Stimulated activated CD8-positive, alpha-beta memory T cell treated with anti-CD3 and anti-CD28 coated beads, Interleukin-12 subunit alpha, Interleukin-12 subunit beta, amount 100 ng/mL, for 4 hours (primary cell): ENCODE results near the gene AKT1S1.
"Not testable (repeated sequence)": the region's sequence is repeated elsewhere in the genome, so short reads cannot be mapped to it uniquely, and the experiment has no call there.

ENCODE experiments used
- DNase-seq: peaks from one replicate; pipeline ENCODE4 v3.0.0-alpha.2; 2020; ENCODE audit warnings: low read depth

AKT1S1 gene

DNA sequence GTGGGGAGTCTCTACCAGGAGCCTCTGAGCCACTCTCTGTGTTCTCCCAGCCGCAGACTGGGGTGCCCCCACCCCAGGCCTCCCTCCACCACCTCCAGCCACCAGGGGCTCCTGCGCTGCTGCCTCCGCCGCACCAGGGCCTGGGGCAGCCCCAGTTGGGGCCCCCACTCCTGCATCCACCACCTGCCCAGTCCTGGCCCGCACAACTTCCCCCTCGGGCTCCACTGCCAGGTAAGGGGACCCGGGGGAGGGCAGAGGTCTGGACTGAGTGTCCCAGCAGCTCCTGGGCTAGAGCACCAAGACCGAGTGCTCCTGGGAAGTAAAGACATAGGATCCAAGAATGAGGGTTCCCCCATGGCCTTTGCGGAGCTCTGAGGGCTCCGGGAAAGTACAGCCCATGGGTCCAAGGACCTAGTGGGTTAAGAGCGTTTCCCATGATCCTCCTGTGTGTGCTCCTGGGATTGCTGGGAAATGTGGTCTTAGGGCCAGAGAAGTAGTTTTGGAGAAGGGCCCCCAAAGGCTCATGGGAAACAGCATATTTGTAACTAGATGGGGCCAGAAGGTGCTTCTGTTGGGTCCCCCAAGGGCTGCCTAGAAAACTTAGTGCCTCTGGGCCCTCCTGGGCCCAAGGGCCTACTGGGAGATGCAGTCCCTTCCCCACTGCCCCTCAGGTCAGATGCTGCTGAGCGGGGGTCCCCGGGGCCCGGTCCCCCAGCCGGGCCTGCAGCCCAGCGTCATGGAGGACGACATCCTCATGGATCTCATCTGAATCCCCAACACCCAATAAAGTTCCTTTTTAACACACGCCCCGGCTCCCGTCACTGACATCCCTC, 40.8 kb downstream of the AKT1S1 start:
- no peak for DNase-seq

DNA sequence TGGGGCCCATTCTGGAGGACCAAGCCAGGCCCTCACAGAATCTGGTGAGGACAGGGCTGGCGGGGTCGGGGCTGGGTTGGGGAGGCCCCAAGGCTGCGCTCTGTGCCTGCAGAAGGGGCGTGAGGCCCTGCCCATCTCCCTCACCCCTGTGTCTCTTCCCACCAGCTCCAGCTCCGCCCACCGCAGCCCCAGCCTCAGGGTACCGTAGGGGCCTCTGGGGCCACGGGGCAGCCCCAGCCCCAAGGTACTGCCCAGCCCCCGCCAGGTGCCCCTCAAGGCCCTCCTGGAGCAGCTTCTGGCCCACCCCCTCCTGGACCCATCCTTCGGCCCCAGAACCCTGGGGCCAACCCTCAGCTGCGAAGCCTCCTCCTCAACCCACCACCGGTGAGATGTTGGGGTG, 41.6 kb downstream of the AKT1S1 start:
- DNase-seq = no peak

GRCh38 chr19:49833599-49833998, 43.6 kb downstream of the AKT1S1 start:
- no peak for DNase-seq

DNA sequence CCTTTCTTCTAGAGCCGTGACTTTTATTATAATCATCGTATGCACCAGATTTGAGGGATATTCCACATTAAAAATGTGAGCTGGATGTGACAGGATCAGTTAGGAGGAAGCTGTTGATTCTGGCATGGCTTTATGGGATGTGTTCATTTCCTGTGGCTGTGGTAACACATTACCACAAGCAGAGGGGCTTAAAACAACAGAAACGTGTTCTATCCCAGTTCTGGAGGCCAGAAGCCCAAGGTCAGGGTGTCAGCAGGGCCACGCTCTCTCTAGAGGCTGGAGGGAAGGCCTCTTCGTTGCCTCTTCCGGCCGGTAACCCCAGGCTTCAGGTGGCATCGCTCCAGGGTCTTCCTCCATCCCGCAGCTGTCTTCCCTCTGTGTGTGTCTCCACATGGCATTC, 44.6 kb downstream of the AKT1S1 start:
- no peak for DNase-seq

GRCh38 chr19:49831592-49831991, 45.6 kb downstream of the AKT1S1 start:
- no peak for DNase-seq

DNA sequence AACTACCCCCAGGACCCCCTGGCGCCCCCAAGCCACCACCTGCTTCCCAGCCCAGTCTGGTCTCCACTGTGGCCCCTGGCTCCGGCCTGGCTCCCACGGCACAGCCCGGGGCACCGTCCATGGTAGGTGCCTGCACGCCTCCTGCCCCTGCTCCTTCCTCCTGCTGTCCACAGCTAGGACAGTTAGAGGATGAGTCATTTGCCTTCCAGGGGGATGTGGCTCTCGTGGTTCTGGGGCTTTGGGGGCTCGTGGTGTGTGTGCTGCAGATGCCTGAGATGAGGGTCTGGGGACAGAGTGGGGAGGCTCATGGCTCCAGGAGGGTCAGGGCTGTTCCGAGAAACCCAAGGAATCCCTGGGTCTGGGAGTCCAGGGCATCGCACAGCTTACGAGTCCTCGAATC, 46.4 kb downstream of the AKT1S1 start:
- no peak for DNase-seq

DNA sequence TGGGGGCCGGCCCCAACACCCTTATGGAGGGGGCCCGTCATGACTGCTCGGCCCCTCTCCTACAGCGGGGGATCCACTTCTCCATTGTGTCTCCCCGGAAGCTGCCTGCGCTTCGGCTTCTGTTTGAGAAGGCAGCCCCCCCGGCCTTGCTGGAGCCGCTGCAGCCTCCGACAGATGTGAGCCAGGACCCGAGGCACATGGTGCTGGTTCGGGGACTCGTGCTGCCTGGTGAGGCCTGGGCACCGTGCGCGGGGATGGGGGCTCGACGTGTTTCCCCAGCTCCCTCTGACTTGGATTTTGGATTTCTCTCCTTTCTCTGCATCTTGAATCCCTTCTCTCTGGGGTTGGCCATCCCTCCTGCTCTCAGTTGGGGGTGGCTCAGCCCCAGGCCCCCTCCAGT, 47.4 kb downstream of the AKT1S1 start:
- no peak for DNase-seq

GRCh38 chr19:49829200-49829599, 48.0 kb downstream of the AKT1S1 start:
- no peak for DNase-seq

DNA sequence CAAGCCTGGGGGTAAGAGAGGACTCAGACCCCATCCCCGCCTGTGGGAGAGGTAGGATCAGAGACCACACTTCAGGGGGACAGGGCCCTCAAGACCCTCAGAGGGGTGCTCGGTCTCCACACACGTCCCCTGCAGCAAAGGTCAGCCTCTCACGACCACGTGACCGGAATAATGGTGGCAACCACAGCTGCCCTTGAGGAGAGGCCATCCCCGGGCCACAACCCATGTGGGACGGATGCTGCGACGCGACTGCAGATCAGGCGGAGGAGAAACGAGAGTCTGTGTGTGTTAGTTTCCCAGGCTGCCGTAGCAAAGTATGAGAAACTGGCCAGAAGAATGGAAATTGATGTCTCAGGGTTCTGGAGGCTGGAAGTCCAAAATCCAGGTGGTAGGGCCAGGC, 50.1 kb downstream of the AKT1S1 start:
- DNase-seq = no peak

GRCh38 chr19:49824662-49825061, 52.5 kb downstream of the AKT1S1 start:
- DNase-seq = no peak

GRCh38 chr19:49823472-49823871, 53.7 kb downstream of the AKT1S1 start:
- DNase-seq = no peak

DNA sequence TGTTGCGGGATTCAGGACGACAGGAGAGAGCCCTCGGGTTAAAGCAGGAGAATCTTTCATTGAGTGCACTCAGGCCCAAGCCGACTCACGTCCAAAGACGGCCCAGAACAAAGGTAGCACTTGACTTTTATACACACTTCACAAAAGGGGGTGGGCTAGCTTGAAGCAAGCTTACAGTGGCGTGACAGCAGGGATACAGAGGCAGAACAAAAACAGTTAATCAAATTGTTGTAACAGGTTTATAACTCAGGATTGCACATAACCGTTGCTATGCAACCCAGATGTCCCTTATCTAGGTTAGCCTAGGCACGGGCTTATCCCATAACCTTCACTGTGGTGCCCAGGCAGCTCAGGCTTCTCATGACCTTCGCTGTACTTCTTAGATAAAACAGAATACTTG, 57.0 kb downstream of the AKT1S1 start:
- no peak for DNase-seq

DNA sequence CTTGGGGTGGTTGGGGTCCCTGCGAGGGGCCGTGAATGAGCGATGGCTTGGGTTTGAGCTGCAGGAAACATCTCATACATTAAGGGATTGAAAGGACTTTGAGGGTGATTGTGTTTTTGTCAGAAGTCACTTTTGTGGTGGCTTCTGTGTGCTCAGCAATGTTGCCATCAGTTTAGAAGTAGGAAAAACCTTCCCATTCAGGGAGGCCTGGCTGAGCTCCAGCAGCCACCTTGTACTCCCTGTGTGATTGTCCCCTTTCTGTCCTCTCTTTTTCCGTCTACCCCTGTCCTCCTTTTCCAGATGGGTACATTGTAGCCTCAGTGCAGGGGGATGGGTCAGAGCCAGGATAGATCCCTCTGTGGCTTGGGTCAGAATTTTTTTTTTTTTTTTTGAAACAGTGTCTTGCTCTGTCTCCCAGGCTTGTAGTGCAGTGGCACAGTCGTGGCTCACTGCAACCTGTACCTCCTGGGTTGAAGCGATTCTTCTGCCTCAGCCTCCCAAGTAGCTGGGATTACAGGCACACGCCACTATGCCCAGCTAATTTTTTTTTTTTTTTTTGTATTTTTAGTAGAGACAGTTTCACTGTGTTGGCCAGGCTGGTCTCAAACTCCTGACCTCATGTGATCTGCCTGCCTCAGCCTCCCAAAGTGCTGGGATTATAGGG, 57.6 kb downstream of the AKT1S1 start:
- DNase-seq = not testable (repeated sequence)
